Liver (tissue), 3 donors: ENCODE results near the gene TTYH1.

Experiments
- JUND ChIP-seq, 2 donors: IDR thresholded peaks; 2 replicates each; pipeline ENCODE4 v1.6.1; 2016; ENCODE audit warnings: antibody characterized with exemption in 2 of 2
- NR2F2 ChIP-seq: IDR thresholded peaks from 2 replicates; pipeline ENCODE4 v1.6.1; 2016; ENCODE audit warnings: antibody characterized with exemption
- RAD21 ChIP-seq, 2 donors: IDR thresholded peaks; 2 replicates each; pipeline ENCODE4 v1.6.1; 2016; ENCODE audit warnings: antibody characterized with exemption in 2 of 2, mild to moderate bottlenecking in 2 of 2
- RXRA ChIP-seq, 2 donors: IDR thresholded peaks; 2 replicates each; pipeline ENCODE4 v1.6.1; 2017 to 2018; ENCODE audit warnings: antibody characterized with exemption in 2 of 2, mild to moderate bottlenecking in 1 of 2
- TF ChIP-seq, protein P1 (sequence below): IDR thresholded peaks from 2 replicates; pipeline ENCODE4 v1.6.1; 2016; ENCODE audit warnings: antibody characterized with exemption, mild to moderate bottlenecking
- TF ChIP-seq, protein P2 (sequence below): IDR thresholded peaks from 2 replicates; pipeline ENCODE4 v1.6.1; 2016; ENCODE audit warnings: antibody characterized with exemption
- TF ChIP-seq, protein P3 (sequence below): fragments of 150-350 bp; IDR thresholded peaks from 2 replicates; pipeline ENCODE4 v1.5.1; 2017; ENCODE audit warnings: improper control_type of control experiment, low read depth, low read length; ENCODE audit not compliant: missing input control
- donor health status: healthy.
- donor health status: healthy.

DNA sequence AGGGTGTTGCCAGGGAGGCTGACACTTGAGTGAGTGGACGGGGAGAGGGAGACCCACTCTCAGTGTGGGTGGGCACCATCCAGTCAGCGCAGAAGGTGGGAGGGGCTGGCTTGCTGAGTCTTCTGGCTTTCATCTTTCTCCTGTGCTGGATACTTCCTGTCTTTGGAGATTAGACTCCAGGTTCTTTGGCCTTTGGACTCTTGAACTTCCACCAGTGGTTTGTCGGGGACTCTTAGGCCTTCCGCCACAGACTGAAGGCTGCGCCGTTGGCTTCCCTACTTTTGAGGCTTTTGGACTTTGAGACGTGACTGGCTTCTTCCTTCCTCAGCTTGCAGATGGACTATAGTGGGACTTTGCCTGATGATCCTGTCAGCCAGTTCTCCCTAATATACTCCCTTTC is 29.5 kb downstream of the TTYH1 start:
- TF ChIP-seq, protein P1, sequence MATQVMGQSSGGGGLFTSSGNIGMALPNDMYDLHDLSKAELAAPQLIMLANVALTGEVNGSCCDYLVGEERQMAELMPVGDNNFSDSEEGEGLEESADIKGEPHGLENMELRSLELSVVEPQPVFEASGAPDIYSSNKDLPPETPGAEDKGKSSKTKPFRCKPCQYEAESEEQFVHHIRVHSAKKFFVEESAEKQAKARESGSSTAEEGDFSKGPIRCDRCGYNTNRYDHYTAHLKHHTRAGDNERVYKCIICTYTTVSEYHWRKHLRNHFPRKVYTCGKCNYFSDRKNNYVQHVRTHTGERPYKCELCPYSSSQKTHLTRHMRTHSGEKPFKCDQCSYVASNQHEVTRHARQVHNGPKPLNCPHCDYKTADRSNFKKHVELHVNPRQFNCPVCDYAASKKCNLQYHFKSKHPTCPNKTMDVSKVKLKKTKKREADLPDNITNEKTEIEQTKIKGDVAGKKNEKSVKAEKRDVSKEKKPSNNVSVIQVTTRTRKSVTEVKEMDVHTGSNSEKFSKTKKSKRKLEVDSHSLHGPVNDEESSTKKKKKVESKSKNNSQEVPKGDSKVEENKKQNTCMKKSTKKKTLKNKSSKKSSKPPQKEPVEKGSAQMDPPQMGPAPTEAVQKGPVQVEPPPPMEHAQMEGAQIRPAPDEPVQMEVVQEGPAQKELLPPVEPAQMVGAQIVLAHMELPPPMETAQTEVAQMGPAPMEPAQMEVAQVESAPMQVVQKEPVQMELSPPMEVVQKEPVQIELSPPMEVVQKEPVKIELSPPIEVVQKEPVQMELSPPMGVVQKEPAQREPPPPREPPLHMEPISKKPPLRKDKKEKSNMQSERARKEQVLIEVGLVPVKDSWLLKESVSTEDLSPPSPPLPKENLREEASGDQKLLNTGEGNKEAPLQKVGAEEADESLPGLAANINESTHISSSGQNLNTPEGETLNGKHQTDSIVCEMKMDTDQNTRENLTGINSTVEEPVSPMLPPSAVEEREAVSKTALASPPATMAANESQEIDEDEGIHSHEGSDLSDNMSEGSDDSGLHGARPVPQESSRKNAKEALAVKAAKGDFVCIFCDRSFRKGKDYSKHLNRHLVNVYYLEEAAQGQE: no peak
- TF ChIP-seq, protein P2, sequence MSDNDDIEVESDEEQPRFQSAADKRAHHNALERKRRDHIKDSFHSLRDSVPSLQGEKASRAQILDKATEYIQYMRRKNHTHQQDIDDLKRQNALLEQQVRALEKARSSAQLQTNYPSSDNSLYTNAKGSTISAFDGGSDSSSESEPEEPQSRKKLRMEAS: no peak
- TF ChIP-seq, protein P3, sequence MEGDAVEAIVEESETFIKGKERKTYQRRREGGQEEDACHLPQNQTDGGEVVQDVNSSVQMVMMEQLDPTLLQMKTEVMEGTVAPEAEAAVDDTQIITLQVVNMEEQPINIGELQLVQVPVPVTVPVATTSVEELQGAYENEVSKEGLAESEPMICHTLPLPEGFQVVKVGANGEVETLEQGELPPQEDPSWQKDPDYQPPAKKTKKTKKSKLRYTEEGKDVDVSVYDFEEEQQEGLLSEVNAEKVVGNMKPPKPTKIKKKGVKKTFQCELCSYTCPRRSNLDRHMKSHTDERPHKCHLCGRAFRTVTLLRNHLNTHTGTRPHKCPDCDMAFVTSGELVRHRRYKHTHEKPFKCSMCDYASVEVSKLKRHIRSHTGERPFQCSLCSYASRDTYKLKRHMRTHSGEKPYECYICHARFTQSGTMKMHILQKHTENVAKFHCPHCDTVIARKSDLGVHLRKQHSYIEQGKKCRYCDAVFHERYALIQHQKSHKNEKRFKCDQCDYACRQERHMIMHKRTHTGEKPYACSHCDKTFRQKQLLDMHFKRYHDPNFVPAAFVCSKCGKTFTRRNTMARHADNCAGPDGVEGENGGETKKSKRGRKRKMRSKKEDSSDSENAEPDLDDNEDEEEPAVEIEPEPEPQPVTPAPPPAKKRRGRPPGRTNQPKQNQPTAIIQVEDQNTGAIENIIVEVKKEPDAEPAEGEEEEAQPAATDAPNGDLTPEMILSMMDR: no peak
- TF ChIP-seq RAD21 (IDR thresholded peaks at IDR 0.05): no peak
- no peak for TF ChIP-seq JUND (IDR thresholded peaks at IDR 0.05)
- peak; percentile 31 for TF ChIP-seq NR2F2
- TF ChIP-seq RXRA (IDR thresholded peaks at IDR 0.05): peak in 1 of 2 donors; percentile 55
